Measurements from ENCODE around the gene UBE2L3. TPM values are rescaled to one million over a fixed set of nuclear protein-coding genes. Genes with fewer than 3 reads are reported as not detected.

Gene UBE2L3
- total RNA-seq, 4 donors from 2014 or later = 28.0 to 42.4 (median 40.5) TPM

GRCh38 chr22:21626073-21626734, 58.7 kb downstream of the UBE2L3 start:
- DNase-seq (ENCODE audit: low spot score in 2 of 2) = no peak
- TF ChIP-seq CTCF (IDR thresholded peaks at IDR 0.05) (no peak), POLR2A (IDR thresholded peaks at IDR 0.05) (no peak)
- no peak overlapping the region for H3K4me3 ChIP-seq (ENCODE audit: low read depth, poor library complexity, severe bottlenecking)
- WGBS, 2 donors = 74% methylated on average over 4 of the region's 4 CpGs
- intact Hi-C loops (cut with DNase I; ENCODE audit: low total_unique reads) = loop anchor here (1.0 kb wide), 1 partner anchor 26 kb away; no protein-coding TSS in a partner anchor

DNA sequence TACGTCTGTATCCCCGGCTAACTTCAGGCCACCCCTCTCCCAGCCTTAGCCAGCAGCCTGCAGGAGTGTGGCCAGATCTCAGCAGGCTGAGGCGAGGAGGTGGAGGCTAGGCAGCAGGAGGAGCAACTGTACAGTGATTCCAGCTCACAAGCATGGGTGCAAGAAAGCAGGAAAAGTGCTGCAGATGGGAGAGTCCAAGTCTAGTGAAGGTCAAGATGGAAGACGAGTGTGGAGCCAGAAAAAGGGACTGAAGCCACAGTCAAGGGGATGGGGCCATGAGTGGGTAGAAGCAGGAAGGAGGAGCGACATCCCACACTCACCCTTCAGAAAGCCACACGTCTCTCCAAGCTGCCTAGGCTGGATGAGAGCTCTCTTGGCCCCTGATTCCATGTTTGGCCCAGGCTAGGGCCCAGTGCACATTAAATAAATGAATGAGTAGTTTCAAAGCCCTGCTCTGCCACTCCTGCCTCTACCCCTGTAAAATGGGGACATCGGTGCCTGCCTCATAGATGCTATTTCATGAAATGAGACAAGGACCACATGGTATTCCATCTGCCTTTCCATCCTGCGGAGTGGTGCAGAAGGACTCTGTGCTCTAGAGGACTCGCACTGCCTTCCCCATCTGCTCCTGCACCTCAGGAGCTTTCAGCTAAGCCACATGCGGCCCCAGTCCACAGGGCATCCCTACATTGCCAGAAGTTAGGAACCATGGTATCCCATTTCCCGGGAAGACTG, 59.4 kb downstream of the UBE2L3 start:
- intact Hi-C loops (cut with DNase I; ENCODE audit: low total_unique reads) = loop anchor here (1.0 kb wide), 1 partner anchor 25 kb away; no protein-coding TSS in a partner anchor
- WGBS, 2 donors = 79 to 81% methylated on average over 11 of the region's 11 CpGs
- TF ChIP-seq CTCF (IDR thresholded peaks at IDR 0.05) = no peak
- no peak for TF ChIP-seq POLR2A (IDR thresholded peaks at IDR 0.05)
- no peak for DNase-seq (ENCODE audit: low spot score in 2 of 2)
- H3K4me3 ChIP-seq (ENCODE audit: low read depth, poor library complexity, severe bottlenecking) = no peak overlapping the region

GRCh38 chr22:21628386-21629254, 61.1 kb downstream of the UBE2L3 start:
- DNase-seq (ENCODE audit: low spot score in 2 of 2) = no peak
- TF ChIP-seq CTCF (IDR thresholded peaks at IDR 0.05) = no peak
- TF ChIP-seq POLR2A (IDR thresholded peaks at IDR 0.05) = no peak
- intact Hi-C loops (cut with DNase I; ENCODE audit: low total_unique reads) = no loop called here
- WGBS, 2 donors = 64 to 85% methylated on average over 48 to 70 of the region's 74 CpGs
- peak overlapping the region; percentile 100 for H3K4me3 ChIP-seq (ENCODE audit: low read depth, poor library complexity, severe bottlenecking)

DNA sequence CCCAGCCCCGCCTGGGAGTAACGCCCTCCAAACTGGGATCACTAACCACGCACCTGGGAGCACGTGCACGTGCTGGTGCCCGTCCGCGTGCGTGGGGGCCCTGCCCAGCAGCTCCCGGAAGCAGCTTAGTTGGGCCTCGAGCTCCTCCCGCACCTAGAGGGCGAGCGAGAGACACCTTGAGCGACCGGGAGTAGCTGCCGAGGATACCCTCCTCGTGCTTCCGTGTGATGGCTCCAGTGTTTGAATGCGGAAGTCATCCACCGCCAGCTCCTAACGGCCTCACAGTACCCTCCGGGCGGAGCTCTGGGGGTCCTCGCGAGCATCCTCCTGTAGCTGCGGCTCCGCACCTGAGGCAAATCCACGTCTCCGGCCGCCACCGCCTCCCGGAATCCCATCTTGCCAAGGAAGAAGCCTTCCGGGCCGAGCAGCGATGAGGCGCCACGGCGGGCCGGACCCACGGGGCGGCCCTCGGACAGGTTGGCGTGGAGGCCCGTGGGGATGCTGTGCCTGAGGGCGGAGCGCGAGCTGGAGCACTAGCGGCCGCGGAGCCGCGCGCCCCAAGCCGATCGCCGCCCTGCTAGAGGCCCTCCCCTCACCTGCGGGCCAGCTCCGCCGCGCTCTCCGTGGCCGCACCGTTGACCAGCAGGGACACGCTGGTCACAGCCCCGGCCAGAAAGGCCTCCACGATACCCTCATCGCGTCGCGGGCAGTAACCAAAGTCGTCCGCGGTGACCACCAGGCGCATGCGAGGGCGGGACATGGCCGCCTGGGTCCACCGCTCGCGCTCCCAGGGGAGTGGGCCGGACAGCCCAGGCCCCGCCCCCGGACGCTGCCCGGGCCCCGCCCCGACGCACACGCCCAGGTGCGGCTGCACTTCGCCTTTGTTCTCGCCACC, 62.0 kb downstream of the UBE2L3 start, which contains the start of gene YDJC:
TSS of gene YDJC (minus strand) at position 768 of the 895 bp plus-strand sequence. CDS start at position 760, 8 bp downstream.
- WGBS, 2 donors = 1 to 4% methylated on average over 40 to 75 of the region's 93 CpGs
- intact Hi-C loops (cut with DNase I; ENCODE audit: low total_unique reads) = no loop called here
- no peak for TF ChIP-seq CTCF (IDR thresholded peaks at IDR 0.05)
- no peak for TF ChIP-seq POLR2A (IDR thresholded peaks at IDR 0.05)
- peak within 1 kb of the TSS; percentile 100 for H3K4me3 ChIP-seq (ENCODE audit: low read depth, poor library complexity, severe bottlenecking)
- DNase-seq (ENCODE audit: low spot score in 2 of 2) = peak; percentile 63 to 98

DNA sequence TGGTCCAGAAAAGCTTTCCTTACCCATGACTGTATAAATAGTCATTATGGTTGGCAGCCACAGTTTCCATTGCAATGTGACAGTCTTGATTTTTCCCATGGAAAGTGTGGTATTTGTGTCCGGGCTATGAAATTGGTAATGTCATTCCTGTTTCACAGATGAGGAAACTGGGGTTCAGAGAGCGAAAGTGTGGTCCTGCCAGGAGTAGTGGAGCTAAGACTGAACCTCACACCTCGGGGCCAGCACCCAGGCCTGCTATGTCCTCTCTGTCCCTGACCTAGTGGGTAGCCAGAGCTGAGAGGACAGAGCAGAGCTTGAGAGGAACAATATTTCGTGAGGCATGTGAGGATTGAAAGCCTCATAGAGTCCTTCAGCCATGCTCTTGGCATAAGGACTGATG, 63.5 kb downstream of the UBE2L3 start:
- 93 to 94% methylated on average over 4 of the region's 4 CpGs for WGBS, 2 donors
- DNase-seq (ENCODE audit: low spot score in 2 of 2) = no peak
- intact Hi-C loops (cut with DNase I; ENCODE audit: low total_unique reads) = no loop called here
- no peak overlapping the region for H3K4me3 ChIP-seq (ENCODE audit: low read depth, poor library complexity, severe bottlenecking)
- TF ChIP-seq POLR2A (IDR thresholded peaks at IDR 0.05) = no peak
- no peak for TF ChIP-seq CTCF (IDR thresholded peaks at IDR 0.05)
